SU-DHL-6 (cell line): Measurements from ENCODE around the gene NR5A2.

Source experiments
- H2AFZ ChIP-seq: fragments of 200-600 bp; sonication (generic); 2 replicates; pipeline ENCODE4 v1.6.1; 2014; ENCODE audit warnings: low read depth, mild to moderate bottlenecking, moderate library complexity, mixed read lengths, antibody characterized with exemption, low read length; ENCODE audit not compliant: severe bottlenecking
- H3F3A ChIP-seq: fragments of 200-600 bp; shearing (Covaris generic); 2 replicates; pipeline ENCODE4 v1.6.0; 2016; ENCODE audit warnings: antibody characterized with exemption, mild to moderate bottlenecking; ENCODE audit not compliant: insufficient read depth
- H3K27ac ChIP-seq: fragments of 200-600 bp; sonication (generic); 2 replicates; pipeline ENCODE4 v1.5.1; 2016; ENCODE audit warnings: low read depth, mild to moderate bottlenecking, low read length, moderate library complexity, mixed read lengths
- H3K27me3 ChIP-seq: fragments of 200-600 bp; sonication (generic), shearing (Covaris generic); 2 replicates; pipeline ENCODE4 v1.6.0; 2014; ENCODE audit warnings: mild to moderate bottlenecking, low read length
- H3K36me3 ChIP-seq: fragments of 200-600 bp; sonication (generic); 2 replicates; pipeline ENCODE4 v1.6.1; 2014; ENCODE audit warnings: mild to moderate bottlenecking, low read length, mixed read lengths
- H3K4me2 ChIP-seq: fragments of 300-600, 200-600 bp; shearing (Covaris generic), sonication (generic); 2 replicates; pipeline ENCODE4 v1.6.0; 2014; ENCODE audit warnings: low read length, low read depth, mild to moderate bottlenecking; ENCODE audit not compliant: poor library complexity, severe bottlenecking
- H3K4me3 ChIP-seq: fragments of 200-600 bp; sonication (generic); 2 replicates; pipeline ENCODE4 v1.5.1; 2014; ENCODE audit warnings: antibody characterized with exemption, low read length, mild to moderate bottlenecking, mixed read lengths; ENCODE audit not compliant: insufficient read depth, poor library complexity, severe bottlenecking
- H3K79me2 ChIP-seq: fragments of 200-600 bp; sonication (generic); 2 replicates; pipeline ENCODE4 v1.6.1; 2014; ENCODE audit warnings: mild to moderate bottlenecking, low read length, moderate library complexity; ENCODE audit not compliant: insufficient read depth
- H3K9ac ChIP-seq: fragments of 200-600 bp; sonication (generic); 2 replicates; pipeline ENCODE4 v1.7.0; 2014; ENCODE audit warnings: mild to moderate bottlenecking, low read length
- H3K9me2 ChIP-seq: fragments of 200-600 bp; sonication (generic); replicated peaks from 2 replicates; pipeline ENCODE4 v1.6.1; 2014; ENCODE audit warnings: low read length; ENCODE audit not compliant: insufficient read depth
- H3K9me3 ChIP-seq: fragments of 200-600 bp; sonication (generic); 2 replicates; pipeline ENCODE4 v1.6.1; 2014; ENCODE audit warnings: low read length, mixed read lengths; ENCODE audit not compliant: insufficient read depth
- H4K20me1 ChIP-seq: fragments of 200-600 bp; sonication (generic); 2 replicates; pipeline ENCODE4 v1.6.1; 2014; ENCODE audit warnings: low read depth, mild to moderate bottlenecking, antibody characterized with exemption, low read length, moderate library complexity, mixed read lengths
- EZH2phosphoT487 ChIP-seq: fragments of 200-600 bp; sonication (generic), shearing (Covaris generic); conservative IDR thresholded peaks from 2 replicates; pipeline ENCODE4 v1.6.1; 2018; ENCODE audit warnings: mild to moderate bottlenecking, antibody characterized with exemption, low read length, moderate library complexity, mixed read lengths
- TF ChIP-seq, protein P1 (sequence below): fragments of 200-600 bp; sonication (generic); IDR thresholded peaks from one replicate; pipeline ENCODE4 v1.5.1; 2017; ENCODE audit warnings: antibody characterized with exemption, mild to moderate bottlenecking, low read length, moderate library complexity; ENCODE audit not compliant: insufficient read depth, poor library complexity, severe bottlenecking

The NR5A2 gene

DNA sequence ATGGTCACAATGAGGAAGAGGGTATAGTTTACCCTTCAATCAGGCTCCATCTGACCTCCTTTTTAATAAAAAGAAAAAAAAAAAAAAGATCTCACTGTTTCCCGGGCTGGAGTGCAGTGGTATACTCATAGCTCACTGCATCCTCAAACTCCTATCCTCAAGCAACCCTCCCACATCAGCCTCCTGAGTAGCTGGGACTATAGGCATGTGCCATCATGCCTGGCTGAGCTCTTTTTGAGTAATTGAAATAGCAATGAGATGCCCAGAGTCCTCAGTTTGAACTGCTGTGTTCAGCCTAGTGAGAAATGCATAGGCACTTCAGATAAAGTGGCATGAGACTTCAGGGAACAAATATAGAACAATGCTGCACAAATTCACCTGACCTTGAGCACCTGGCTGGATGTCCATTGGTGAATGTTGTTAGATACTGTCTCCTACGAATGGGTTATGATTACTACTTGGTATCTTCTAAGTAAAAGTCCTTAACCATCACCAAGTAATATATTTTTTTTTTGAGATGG lies 67.6 kb downstream of the NR5A2 start:
- Histone ChIP-seq H2AFZ (no peak overlapping the region), H3K9me3 (no peaks in the 10 kb centered on the region), H3K4me3 (no peak overlapping the region), H3K36me3 (no peaks in the 10 kb centered on the region), H3K9me2 (no peaks in the 10 kb centered on the region), H4K20me1 (no peaks in the 10 kb centered on the region), H3K79me2 (no peaks in the 10 kb centered on the region), H3K27ac (no peak overlapping the region), H3F3A (no peaks in the 10 kb centered on the region), H3K4me2 (no peak overlapping the region), H3K9ac (no peak overlapping the region), H3K27me3 (no peaks in the 10 kb centered on the region)
- TF ChIP-seq, protein P1, sequence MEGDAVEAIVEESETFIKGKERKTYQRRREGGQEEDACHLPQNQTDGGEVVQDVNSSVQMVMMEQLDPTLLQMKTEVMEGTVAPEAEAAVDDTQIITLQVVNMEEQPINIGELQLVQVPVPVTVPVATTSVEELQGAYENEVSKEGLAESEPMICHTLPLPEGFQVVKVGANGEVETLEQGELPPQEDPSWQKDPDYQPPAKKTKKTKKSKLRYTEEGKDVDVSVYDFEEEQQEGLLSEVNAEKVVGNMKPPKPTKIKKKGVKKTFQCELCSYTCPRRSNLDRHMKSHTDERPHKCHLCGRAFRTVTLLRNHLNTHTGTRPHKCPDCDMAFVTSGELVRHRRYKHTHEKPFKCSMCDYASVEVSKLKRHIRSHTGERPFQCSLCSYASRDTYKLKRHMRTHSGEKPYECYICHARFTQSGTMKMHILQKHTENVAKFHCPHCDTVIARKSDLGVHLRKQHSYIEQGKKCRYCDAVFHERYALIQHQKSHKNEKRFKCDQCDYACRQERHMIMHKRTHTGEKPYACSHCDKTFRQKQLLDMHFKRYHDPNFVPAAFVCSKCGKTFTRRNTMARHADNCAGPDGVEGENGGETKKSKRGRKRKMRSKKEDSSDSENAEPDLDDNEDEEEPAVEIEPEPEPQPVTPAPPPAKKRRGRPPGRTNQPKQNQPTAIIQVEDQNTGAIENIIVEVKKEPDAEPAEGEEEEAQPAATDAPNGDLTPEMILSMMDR: no peak
- TF ChIP-seq EZH2phosphoT487: no peak

DNA sequence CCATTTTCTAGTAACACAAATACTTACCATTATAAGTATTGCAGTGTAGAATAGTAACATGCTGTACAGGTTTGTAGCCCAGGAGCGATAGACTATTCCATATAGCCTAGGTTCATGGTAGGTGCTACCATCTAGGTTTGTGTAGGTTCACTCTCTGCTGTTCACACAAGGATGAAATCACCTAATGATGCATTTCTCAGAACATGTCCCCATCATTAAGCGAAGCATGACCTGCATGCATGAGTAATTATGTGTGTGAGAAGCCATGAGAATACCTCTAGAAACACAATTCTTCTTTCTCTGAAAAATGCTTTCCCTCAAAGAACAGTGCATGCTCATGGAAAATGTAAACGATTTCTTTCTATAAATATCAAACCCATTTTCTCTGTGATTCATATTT lies 69.3 kb downstream of the NR5A2 start:
- Histone ChIP-seq H3K9me2 (no peaks in the 10 kb centered on the region), H3K79me2 (no peaks in the 10 kb centered on the region), H4K20me1 (no peaks in the 10 kb centered on the region), H3K9ac (no peak overlapping the region), H3K27me3 (no peaks in the 10 kb centered on the region), H3K27ac (no peak overlapping the region), H3K9me3 (no peaks in the 10 kb centered on the region), H3K4me3 (no peak overlapping the region), H2AFZ (no peak overlapping the region), H3F3A (no peaks in the 10 kb centered on the region), H3K4me2 (no peak overlapping the region), H3K36me3 (no peaks in the 10 kb centered on the region)
- no peak for TF ChIP-seq EZH2phosphoT487
- TF ChIP-seq, protein P1: no peak

DNA sequence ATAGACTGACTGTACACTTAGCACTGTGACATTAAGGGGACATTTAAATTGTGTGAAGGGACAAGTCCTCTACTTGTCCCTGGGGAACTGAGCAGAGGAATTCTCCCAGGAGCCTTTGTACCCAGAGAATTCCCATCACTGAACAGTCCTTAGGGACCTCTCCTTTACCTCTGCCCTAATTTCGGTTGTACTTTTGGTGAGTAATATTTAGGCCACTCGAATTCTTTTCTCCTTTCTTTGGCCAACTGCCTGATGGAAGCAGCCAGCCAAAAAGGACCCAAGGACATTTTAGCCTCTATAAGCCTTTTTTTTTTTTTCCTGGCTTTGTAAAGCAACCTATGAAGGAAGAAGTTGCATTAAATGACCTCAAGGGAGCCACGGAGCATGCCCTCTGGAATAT lies 71.5 kb downstream of the NR5A2 start:
- no peak overlapping the region for H3K4me3 ChIP-seq
- no peak overlapping the region for H3K9ac ChIP-seq
- H4K20me1 ChIP-seq: no peaks in the 10 kb centered on the region
- H3K4me2 ChIP-seq: no peak overlapping the region
- TF ChIP-seq EZH2phosphoT487: no peak
- TF ChIP-seq, protein P1: no peak
- H3K27ac ChIP-seq: no peak overlapping the region
- no peaks in the 10 kb centered on the region for H3K9me2 ChIP-seq
- H3K9me3 ChIP-seq: no peaks in the 10 kb centered on the region
- no peaks in the 10 kb centered on the region for H3F3A ChIP-seq
- no peaks in the 10 kb centered on the region for H3K36me3 ChIP-seq
- H2AFZ ChIP-seq: no peak overlapping the region
- no peaks in the 10 kb centered on the region for H3K79me2 ChIP-seq
- no peaks in the 10 kb centered on the region for H3K27me3 ChIP-seq
